C4-2B (cell line): ENCODE results near the gene ABCC6.
"Not testable (repeated sequence)": the region's sequence is repeated elsewhere in the genome, so short reads cannot be mapped to it uniquely, and the experiment has no call there.

Source experiments
- ZFX ChIP-seq: fragments of 450-650 bp; IDR thresholded peaks from 2 replicates; pipeline ENCODE4 v1.6.1; 2017
- TF ChIP-seq, protein P1 (sequence below): fragments of 450-650 bp; conservative IDR thresholded peaks from 2 replicates; pipeline ENCODE4 v1.5.1; 2017; ENCODE audit warnings: mild to moderate bottlenecking

DNA sequence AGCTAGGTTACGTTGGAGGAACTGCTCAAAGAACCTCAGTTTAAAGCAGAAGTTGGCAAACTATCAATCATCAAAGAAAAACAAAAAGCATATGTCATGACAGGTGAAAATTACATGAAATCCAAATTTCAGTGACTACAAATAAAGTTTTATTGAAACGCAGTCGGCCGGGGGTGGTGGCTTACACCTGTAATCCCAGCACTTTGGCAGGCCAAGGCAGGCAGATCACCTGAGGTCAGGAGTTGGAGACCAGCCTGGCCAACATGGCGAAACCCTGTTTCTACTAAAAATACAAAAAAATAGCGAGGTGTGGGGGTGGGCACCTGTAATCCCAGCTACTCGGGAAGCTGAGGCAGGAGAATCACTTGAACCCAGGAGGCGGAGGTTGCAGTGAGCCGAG lies 2.8 kb downstream of the ABCC6 start:
- TF ChIP-seq, protein P1, sequence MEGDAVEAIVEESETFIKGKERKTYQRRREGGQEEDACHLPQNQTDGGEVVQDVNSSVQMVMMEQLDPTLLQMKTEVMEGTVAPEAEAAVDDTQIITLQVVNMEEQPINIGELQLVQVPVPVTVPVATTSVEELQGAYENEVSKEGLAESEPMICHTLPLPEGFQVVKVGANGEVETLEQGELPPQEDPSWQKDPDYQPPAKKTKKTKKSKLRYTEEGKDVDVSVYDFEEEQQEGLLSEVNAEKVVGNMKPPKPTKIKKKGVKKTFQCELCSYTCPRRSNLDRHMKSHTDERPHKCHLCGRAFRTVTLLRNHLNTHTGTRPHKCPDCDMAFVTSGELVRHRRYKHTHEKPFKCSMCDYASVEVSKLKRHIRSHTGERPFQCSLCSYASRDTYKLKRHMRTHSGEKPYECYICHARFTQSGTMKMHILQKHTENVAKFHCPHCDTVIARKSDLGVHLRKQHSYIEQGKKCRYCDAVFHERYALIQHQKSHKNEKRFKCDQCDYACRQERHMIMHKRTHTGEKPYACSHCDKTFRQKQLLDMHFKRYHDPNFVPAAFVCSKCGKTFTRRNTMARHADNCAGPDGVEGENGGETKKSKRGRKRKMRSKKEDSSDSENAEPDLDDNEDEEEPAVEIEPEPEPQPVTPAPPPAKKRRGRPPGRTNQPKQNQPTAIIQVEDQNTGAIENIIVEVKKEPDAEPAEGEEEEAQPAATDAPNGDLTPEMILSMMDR, result not testable (repeated sequence)
- not testable (repeated sequence) for TF ChIP-seq ZFX
